Measurements from ENCODE around the gene PTK6.

- TF ChIP-seq POLR2A (IDR thresholded peaks at IDR 0.05; ENCODE audit: low read depth, low read length) (no peak), TAF1 (IDR thresholded peaks at IDR 0.05; ENCODE audit: low read depth, low read length) (no peak), POLR2AphosphoS5 (IDR thresholded peaks at IDR 0.05; ENCODE audit: low read depth, low read length) (no peak), POU2F2 (IDR thresholded peaks at IDR 0.05; ENCODE audit: low read depth, low read length) (no peak), SPI1 (IDR thresholded peaks at IDR 0.05; ENCODE audit: low read depth, low read length) (no peak), PAX5 (IDR thresholded peaks at IDR 0.05; ENCODE audit: insufficient read depth, low read length, severe bottlenecking) (no peak)
Observed at GRCh38 chr20:63529180-63529860, 7.9 kb downstream of the PTK6 start.
